ENCODE measurements around the gene CFAP20.
A peak's percentile ranks its signal among the peaks of the same experiment; 100 is the strongest.

Gene CFAP20

GRCh38 chr16:58129097-58129936 is at the start of gene CFAP20:
TSS of gene CFAP20 (minus strand) at chr16:58129381. CDS start at chr16:58129115, 266 bp downstream.
- peak; percentile 100 for DNase-seq
- in situ Hi-C loops (cut with MboI; ENCODE audit: low pct_unique_long_range_greater_than_20kb, low sequenced_read_pairs) = no loop called here

GRCh38 chr16:58177353-58177710 is 48.2 kb upstream of the CFAP20 start:
- in situ Hi-C loops (cut with MboI; ENCODE audit: low pct_unique_long_range_greater_than_20kb, low sequenced_read_pairs) = no loop called here

GRCh38 chr16:58176608-58177352 is 47.6 kb upstream of the CFAP20 start:
- in situ Hi-C loops (cut with MboI; ENCODE audit: low pct_unique_long_range_greater_than_20kb, low sequenced_read_pairs) = no loop called here
- no peak for DNase-seq

More at GRCh38 chr16:58177353-58177710, 48.2 kb upstream of the CFAP20 start:
- no peak for DNase-seq

DNA sequence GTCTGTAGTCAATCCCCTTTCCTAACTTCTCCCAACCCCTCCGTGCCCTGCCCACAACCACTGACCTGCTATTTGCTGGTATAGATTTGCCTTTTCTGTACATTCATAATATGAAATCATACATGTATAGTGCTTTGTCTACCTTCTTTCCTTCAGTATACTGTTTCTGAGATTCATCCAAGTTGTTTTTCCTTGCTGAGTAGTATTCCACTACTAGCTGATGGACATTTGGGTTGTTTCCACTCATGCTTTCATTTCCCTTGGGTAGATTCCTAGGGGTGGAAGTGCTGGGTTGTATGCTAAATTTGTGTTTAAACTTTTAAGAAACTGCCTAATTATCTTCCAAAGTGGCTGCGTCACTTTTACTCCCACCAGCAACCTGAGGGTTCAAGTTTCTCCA is 41.0 kb upstream of the CFAP20 start:
- in situ Hi-C loops (cut with MboI; ENCODE audit: low pct_unique_long_range_greater_than_20kb, low sequenced_read_pairs) = no loop called here
- DNase-seq = no peak

GRCh38 chr16:58160855-58161254 is 31.7 kb upstream of the CFAP20 start:
- DNase-seq = no peak
- in situ Hi-C loops (cut with MboI; ENCODE audit: low pct_unique_long_range_greater_than_20kb, low sequenced_read_pairs) = no loop called here

- in situ Hi-C loops (cut with MboI; ENCODE audit: low pct_unique_long_range_greater_than_20kb, low sequenced_read_pairs) = no loop called here
- no peak for DNase-seq
Measured at GRCh38 chr16:58158725-58159124, 29.5 kb upstream of the CFAP20 start.

DNA sequence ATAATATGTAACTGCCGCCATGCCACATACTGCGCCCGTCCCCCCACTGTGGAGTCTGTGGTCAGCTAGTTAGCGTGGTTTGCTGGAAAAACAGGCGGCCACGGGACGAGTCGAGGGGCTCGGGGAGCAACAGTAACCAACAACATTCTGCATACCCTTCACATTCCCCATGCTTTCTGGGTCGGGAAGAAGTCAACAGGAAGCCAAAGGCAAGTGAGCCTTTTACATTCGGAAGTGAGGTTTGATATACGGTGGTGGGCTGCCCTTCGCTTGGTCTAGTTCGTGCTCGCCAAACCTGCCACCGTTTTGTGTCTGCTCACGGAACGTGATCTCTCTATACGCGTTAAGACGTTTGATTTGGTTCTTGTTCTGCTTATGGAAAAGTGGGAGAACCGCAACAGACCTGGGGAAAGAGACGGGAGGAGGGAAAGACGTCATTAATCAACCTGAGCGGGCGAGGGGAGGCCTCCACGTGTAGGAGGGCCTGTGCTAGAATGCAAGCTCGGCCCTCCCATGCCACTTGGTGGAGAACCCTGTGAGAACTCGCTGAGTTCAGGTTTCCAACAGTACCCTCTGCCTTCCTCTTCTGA is 28.9 kb upstream of the CFAP20 start:
- in situ Hi-C loops (cut with MboI; ENCODE audit: low pct_unique_long_range_greater_than_20kb, low sequenced_read_pairs) = no loop called here
- DNase-seq = no peak

- DNase-seq = no peak
- in situ Hi-C loops (cut with MboI; ENCODE audit: low pct_unique_long_range_greater_than_20kb, low sequenced_read_pairs) = no loop called here
Measured at GRCh38 chr16:58157239-58157638, 28.1 kb upstream of the CFAP20 start.

DNA sequence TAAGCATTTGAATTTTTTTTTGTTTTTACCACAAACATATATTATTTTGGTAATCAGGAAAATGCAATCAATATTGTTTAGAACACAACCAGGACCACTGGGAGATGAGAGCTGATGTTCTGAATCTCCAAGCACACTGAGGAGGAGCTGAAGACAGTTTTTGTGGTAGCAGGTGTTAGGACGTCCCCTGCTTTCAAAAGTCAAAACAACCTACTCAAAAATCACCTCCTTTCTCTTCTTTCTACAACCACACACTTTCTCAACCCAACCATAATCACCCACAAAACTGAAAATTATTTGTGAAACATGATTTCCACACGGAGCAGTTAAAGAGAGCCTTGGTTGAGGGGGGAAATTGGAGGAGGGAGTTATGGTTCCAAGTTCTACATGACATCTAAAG is 26.7 kb upstream of the CFAP20 start:
- in situ Hi-C loops (cut with MboI; ENCODE audit: low pct_unique_long_range_greater_than_20kb, low sequenced_read_pairs) = no loop called here
- DNase-seq = no peak

- DNase-seq = no peak
- in situ Hi-C loops (cut with MboI; ENCODE audit: low pct_unique_long_range_greater_than_20kb, low sequenced_read_pairs) = no loop called here
Measured at GRCh38 chr16:58154345-58154744, 25.2 kb upstream of the CFAP20 start.

GRCh38 chr16:58152246-58152868 is 23.2 kb upstream of the CFAP20 start:
- DNase-seq = no peak

GRCh38 chr16:58148526-58148925 is 19.3 kb upstream of the CFAP20 start:
- in situ Hi-C loops (cut with MboI; ENCODE audit: low pct_unique_long_range_greater_than_20kb, low sequenced_read_pairs) = no loop called here

More at GRCh38 chr16:58152246-58152868, 23.2 kb upstream of the CFAP20 start:
- in situ Hi-C loops (cut with MboI; ENCODE audit: low pct_unique_long_range_greater_than_20kb, low sequenced_read_pairs) = no loop called here

DNA sequence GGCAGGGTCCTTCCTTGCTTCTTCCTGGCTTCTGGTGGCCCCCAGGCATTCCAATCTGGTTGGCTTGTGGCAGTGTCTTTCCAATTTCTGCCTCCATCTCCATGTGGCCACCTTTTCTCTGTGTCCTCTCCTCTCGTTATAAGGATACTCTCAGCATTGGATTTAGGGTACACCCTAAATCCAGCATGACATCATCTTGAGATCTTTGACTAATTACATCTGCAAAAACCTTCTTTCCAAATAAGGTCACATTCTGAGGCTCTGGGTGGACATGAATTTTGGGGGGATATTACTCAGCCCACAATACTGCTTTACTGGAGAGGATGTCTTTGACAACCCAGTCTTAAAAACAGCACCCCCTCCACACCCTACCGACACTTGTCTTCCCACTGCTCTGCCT is 18.9 kb upstream of the CFAP20 start:
- in situ Hi-C loops (cut with MboI; ENCODE audit: low pct_unique_long_range_greater_than_20kb, low sequenced_read_pairs) = no loop called here
- DNase-seq = no peak

More at GRCh38 chr16:58148526-58148925, 19.3 kb upstream of the CFAP20 start:
- DNase-seq = no peak

GRCh38 chr16:58138852-58139251 is 9.7 kb upstream of the CFAP20 start:
- no peak for DNase-seq
- in situ Hi-C loops (cut with MboI; ENCODE audit: low pct_unique_long_range_greater_than_20kb, low sequenced_read_pairs) = no loop called here

DNA sequence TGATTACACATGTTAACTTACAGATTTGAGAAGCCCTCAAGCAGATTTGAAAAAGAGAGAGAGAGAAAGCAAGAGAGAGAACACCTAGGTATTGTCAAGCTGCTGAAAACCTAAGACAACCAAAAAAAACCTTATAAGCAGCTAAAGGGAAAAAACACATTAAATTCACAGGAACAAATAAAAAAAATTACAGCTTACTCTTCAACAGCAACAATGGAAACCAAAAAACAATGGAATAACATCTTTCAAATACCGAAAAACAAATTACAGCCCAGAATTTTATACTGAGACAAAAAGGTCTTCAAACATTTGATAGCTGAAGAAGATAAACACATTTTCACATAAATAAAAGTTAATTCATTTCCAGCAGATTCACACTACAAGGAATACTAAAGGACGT is 8.4 kb upstream of the CFAP20 start:
- in situ Hi-C loops (cut with MboI; ENCODE audit: low pct_unique_long_range_greater_than_20kb, low sequenced_read_pairs) = no loop called here
- DNase-seq = no peak

GRCh38 chr16:58128711-58129096 is 477 bp downstream of the CFAP20 start:
- in situ Hi-C loops (cut with MboI; ENCODE audit: low pct_unique_long_range_greater_than_20kb, low sequenced_read_pairs) = no loop called here
- no peak for DNase-seq

DNA sequence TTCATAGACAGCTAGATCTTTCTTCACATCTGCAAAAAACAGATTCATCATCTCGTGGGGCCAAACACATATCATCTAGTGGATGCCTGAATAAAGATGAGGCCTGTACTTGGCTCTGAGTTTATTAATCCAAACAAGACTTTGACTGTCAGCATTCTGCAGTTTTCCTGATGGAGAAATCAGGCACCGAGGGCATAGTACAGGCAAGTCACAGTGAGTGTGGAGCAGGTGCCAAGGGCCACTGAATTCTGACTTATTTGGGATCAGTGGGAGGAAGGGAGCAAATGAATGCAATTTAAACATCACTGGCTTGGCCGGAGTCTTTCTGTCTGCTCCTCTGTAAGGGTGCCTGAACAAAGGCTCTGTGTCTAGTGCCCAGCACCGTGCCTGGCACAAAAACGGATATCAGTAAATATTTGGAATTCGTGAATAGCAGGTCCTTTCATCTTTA is 975 bp downstream of the CFAP20 start:
- in situ Hi-C loops (cut with MboI; ENCODE audit: low pct_unique_long_range_greater_than_20kb, low sequenced_read_pairs) = no loop called here

GRCh38 chr16:58127634-58128033 is 1.5 kb downstream of the CFAP20 start:
- peak; percentile 20 for DNase-seq
- in situ Hi-C loops (cut with MboI; ENCODE audit: low pct_unique_long_range_greater_than_20kb, low sequenced_read_pairs) = no loop called here

More for the DNA sequence above, 975 bp downstream of the CFAP20 start:
- peak; percentile 26 for DNase-seq

DNA sequence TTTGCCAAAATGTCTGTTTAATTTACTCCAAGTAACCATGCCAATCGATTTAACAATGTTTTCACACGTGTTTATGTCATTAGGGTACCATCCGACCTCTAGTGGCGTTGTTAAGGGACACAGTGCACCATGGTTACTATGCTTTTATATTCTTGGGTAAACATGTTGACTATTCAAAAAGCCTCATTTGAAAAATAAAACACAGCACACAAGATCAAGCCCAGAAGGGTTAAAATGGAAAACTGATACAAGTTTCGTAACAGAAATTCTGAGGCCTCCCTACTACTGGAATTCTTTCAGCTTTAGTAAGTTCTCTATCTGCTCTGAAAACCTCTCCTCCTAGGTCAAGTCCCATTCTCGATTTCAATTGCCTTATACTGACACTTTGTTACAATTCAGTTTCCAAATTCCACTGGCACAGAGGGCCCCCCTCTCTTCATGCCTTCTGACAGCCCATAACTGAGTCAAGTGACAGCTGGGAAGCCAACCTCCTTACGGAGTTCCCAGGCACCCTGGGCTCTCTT is 2.1 kb downstream of the CFAP20 start:
- peak; percentile 50 for DNase-seq

More for the DNA sequence above, 2.1 kb downstream of the CFAP20 start:
- in situ Hi-C loops (cut with MboI; ENCODE audit: low pct_unique_long_range_greater_than_20kb, low sequenced_read_pairs) = no loop called here
